Adrenal gland (tissue), 12 donors: ENCODE results near the gene EFEMP2. TPM values are rescaled to one million over a fixed set of nuclear protein-coding genes. Genes with fewer than 3 reads are reported as not detected.

Experiments used
- DNase-seq, 7 donors: peaks; one replicate each; pipeline ENCODE4 v3.0.0-alpha.2; 2019 to 2020
- H3K27ac ChIP-seq, 5 donors: fragments of 200-600 bp; sonication (generic) in 4 of 5; 1 replicate in 3 of 5; 2 replicates in 2 of 5; pipeline versions ENCODE4 v1.5.1 to v1.8.0; 2016 to 2020; ENCODE audit warnings: mild to moderate bottlenecking in 1 of 5
- H3K27me3 ChIP-seq: fragments of 200-600 bp; 2 replicates; pipeline ENCODE4 v1.8.0; 2021
- H3K36me3 ChIP-seq, 2 donors: fragments of 200-600 bp; replicated peaks in 1 of 2; 1 replicate in 1 of 2; 2 replicates in 1 of 2; pipeline versions ENCODE4 v1.5.1 to v1.8.0; 2018 to 2022
- H3K4me1 ChIP-seq, 2 donors: fragments of 200-600 bp; replicated peaks in 1 of 2; 1 replicate in 1 of 2; 2 replicates in 1 of 2; pipeline versions ENCODE4 v1.5.1 to v1.8.0; 2018 to 2021
- H3K4me3 ChIP-seq, 4 donors: fragments of 200-600 bp; sonication (generic) in 3 of 4; one replicate each; pipeline ENCODE4 v1.5.1; 2016 to 2018
- H3K9me3 ChIP-seq, 3 donors: fragments of 200-600 bp; sonication (generic) in 1 of 3; replicated peaks in 1 of 3; 1 replicate in 2 of 3; 2 replicates in 1 of 3; pipeline versions ENCODE4 v1.5.1 to v1.8.0; 2016 to 2021
- CTCF ChIP-seq, 6 experiments: fragments of 450-650 bp in 4 of 6; fragments of 200-600 bp in 2 of 6; sonication (generic) in 1 of 6; IDR thresholded peaks; 1 replicate in 5 of 6; 2 replicates in 1 of 6; pipeline versions ENCODE4 v1.5.1 to v1.8.0; 2016 to 2021; ENCODE audit warnings: antibody characterized with exemption in 6 of 6, mild to moderate bottlenecking in 2 of 6, moderate library complexity in 1 of 6
- POLR2A ChIP-seq, 2 donors: fragments of 450-650 bp; IDR thresholded peaks; one replicate each; pipeline ENCODE4 v1.6.1; 2017; ENCODE audit warnings: antibody characterized with exemption in 2 of 2, mild to moderate bottlenecking in 2 of 2, moderate library complexity in 1 of 2
- WGBS, 4 donors: extraction: QIAGEN DNeasy Blood & Tissue Kit in 2 of 4; methylation state at CpG; one replicate each; pipeline versions ENCODE4 v1.1.5 to v1.1.7; 2013 to 2017; 5-methylcytosine and 5-hydroxymethylcytosine counted together
- intact Hi-C, 2 donors: fragments of 100-400 bp; cut with DNase I; formaldehyde crosslinking; loops; one replicate each; pipeline versions ENCODE4 v1.14.1 to v1.15.0; 2022 to 2023
- polyA plus RNA-seq, 3 donors: library from polyadenylated mRNA; stranded (reverse); fragments of 200-250 nt in 2 of 3; fragments of 350-450 nt in 1 of 3; fragmentation: Illumina TruSeq in 1 of 3; extraction: RNeasy Lipid Tissue Mini Kit (QIAGEN cat#74804) in 1 of 3; gene quantifications; one replicate each; pipeline ENCODE4 v1.2.3, GENCODE V29; 2013 to 2014
- total RNA-seq, 9 donors: library from RNA; depleted of rRNA in 4 of 9; stranded (reverse); fragments of >200 nt in 4 of 9; fragments of 120-200 nt in 1 of 9; fragmentation: NEBNext Ultra II Directional in 1 of 9; extraction: Animal tissue kit (Norgen Biotek cat#: 25700) in 1 of 9; gene quantifications; one replicate each; pipeline versions ENCODE4 v1.1.0 to v1.2.4, GENCODE V29; 2013 to 2023
- donor health status: healthy with polysubstance abuse.
- donor health status: Bipolar disorder and iron deficiency.
- donor health status: DM: yes; HTN: yes; CAD: no.
- donor health status: DM: no; HTN: no; CAD: no.
- donor health status: DM: no; HTN: no; CAD: no.
- donor health status: DM: yes; HTN: yes; CAD: no.

EFEMP2 gene
- total and polyA plus RNA-seq, 12 donors, result 20.3 to 156 (median 63.6) TPM

GRCh38 chr11:65826984-65827735 lies 45.4 kb downstream of the EFEMP2 start:
- TF ChIP-seq CTCF (IDR thresholded peaks at IDR 0.05) (no peak), POLR2A (IDR thresholded peaks at IDR 0.05) (no peak)
- Histone ChIP-seq H3K36me3 (no peaks in the 10 kb centered on the region), H3K9me3 (no peaks in the 10 kb centered on the region), H3K27ac (no peak overlapping the region), H3K4me3 (no peak overlapping the region), H3K4me1 (no peaks in the 10 kb centered on the region), H3K27me3 (no peaks in the 10 kb centered on the region)
- intact Hi-C loops, result no loop called here
- 81 to 88% (median 85%) methylated on average over 8 of the region's 8 CpGs for WGBS, 4 donors
- DNase-seq, result no peak

DNA sequence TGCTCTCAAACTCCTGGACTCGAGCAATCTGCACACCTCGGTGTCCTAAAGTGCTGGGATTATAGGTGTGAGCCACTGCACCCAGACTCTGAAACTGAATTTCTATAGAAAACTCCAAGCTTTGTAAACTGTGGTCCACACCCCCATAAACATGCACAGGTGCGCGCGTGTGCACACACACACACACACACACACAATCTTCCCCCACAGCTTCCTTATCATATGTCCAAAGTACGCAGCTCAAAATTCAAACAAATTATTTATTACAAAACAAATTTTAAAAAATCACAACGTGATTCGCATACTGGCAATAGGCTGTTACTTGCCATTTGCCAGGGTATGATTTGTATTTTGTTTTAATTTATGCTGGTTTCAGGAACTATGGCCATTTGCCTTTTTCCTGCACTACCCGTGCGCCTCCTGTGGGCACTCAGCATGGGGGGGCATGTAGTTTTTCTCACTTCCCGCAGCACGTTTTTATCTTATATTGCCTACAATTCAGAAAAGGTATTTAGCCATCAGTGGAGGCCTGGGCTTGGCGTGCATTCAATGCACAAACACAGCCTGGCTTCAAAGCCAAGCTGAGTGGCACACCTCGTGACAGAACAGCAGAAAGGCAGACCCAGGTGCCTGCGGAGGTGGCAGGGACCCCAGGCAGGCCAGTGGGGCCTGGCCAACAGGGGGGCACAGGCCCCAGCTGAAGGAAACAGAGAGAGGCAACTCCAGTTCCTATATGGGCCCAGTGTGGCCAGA lies 49.6 kb downstream of the EFEMP2 start:
- Histone ChIP-seq H3K4me1 (no peaks in the 10 kb centered on the region), H3K27ac (no peak overlapping the region), H3K36me3 (no peaks in the 10 kb centered on the region), H3K9me3 (no peaks in the 10 kb centered on the region), H3K4me3 (no peak overlapping the region), H3K27me3 (no peaks in the 10 kb centered on the region)
- DNase-seq, result no peak
- TF ChIP-seq POLR2A (IDR thresholded peaks at IDR 0.05) (no peak), CTCF (IDR thresholded peaks at IDR 0.05) (no peak)
- 72 to 79% (median 75%) methylated on average over 15 of the region's 15 CpGs for WGBS, 4 donors
- intact Hi-C loops, result no loop called here

DNA sequence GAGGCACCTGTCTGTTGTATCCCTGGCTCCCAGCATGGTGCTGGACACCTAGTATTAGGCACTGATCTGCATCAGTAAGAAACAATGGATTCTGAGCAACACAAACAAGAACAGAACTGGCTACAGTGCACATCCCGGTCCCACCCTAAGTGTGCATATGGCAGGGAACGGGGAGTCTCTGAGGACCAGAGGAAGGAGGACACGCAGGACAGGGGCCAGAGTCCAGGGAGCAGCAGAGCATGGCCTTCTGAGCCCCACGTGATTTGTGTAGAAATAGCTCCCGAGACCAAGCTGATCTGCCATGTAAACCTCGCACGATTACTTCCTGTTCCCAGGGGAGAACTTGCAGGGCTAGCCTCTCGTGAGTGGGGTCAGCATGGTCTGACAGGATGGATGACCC lies 51.5 kb downstream of the EFEMP2 start:
- Histone ChIP-seq H3K4me3 (no peak overlapping the region), H3K36me3 (no peaks in the 10 kb centered on the region), H3K9me3 (no peaks in the 10 kb centered on the region), H3K27ac (no peak overlapping the region), H3K4me1 (peaks cover 0 to 5% of the 10 kb centered on the region in 2 donors), H3K27me3 (no peaks in the 10 kb centered on the region)
- no peak for TF ChIP-seq POLR2A (IDR thresholded peaks at IDR 0.05)
- no peak for TF ChIP-seq CTCF (IDR thresholded peaks at IDR 0.05)
- intact Hi-C loops, result no loop called here
- WGBS, 4 donors, result 37 to 64% (median 50%) methylated on average over 7 to 8 of the region's 8 CpGs
- DNase-seq, result peak in 1 of 7 donors; percentile 12

GRCh38 chr11:65817835-65818680 lies 54.5 kb downstream of the EFEMP2 start:
- intact Hi-C loops, result loop anchor here (1.0 to 5.0 kb wide), 3 partner anchors 36 to 101 kb away; partner anchors contain the start of gene AP5B1 (in 2 of the 2)
- H3K27ac ChIP-seq, result peak overlapping the region in 4 of 5 donors; percentile 20 to 83 (median 73)
- no peaks in the 10 kb centered on the region for H3K36me3 ChIP-seq
- peak overlapping the region in 3 of 4 donors; percentile 29 to 73 (median 48) for H3K4me3 ChIP-seq
- peak in 1 of 2 donors; percentile 8 for TF ChIP-seq POLR2A (IDR thresholded peaks at IDR 0.05)
- TF ChIP-seq CTCF (IDR thresholded peaks at IDR 0.05), result peak; percentile 79 to 100 (median 94)
- no peaks in the 10 kb centered on the region for H3K27me3 ChIP-seq
- WGBS, 4 donors, result 5 to 13% (median 9%) methylated on average over 30 to 74 of the region's 74 CpGs
- peak; percentile 89 to 96 (median 95) for DNase-seq
- no peaks in the 10 kb centered on the region for H3K9me3 ChIP-seq
- H3K4me1 ChIP-seq, result peaks cover 0 to 12% of the 10 kb centered on the region in 2 donors
